ENCODE results near the gene NFKB1.
A peak's percentile ranks its signal among the peaks of the same experiment; 100 is the strongest.

Gene NFKB1

GRCh38 chr4:102500696-102501446, at the start of gene NFKB1:
TSS of gene NFKB1 (plus strand) at chr4:102501359. CDS start at chr4:102525519, 24,160 bp downstream.
- Histone ChIP-seq H3K4me2 (peak within 1 kb of the TSS; percentile 77 to 98 (median 90)), H3K4me1 (peaks cover 25 to 40% (median 32%) of the 10 kb centered on the region in 10 experiments), H4K20me1 (peaks cover 6 to 41% (median 32%) of the 10 kb centered on the region in 11 experiments; a peak in 17 of 22 replicates), H3K4me3 (peak within 1 kb of the TSS; percentile 75 to 97 (median 92)), H3K27me3 (no peaks in the 10 kb centered on the region), H3K27ac (peak within 1 kb of the TSS; percentile 97 to 100 (median 99)), H3K36me3 (no peaks in the 10 kb centered on the region), H3K9ac (peak within 1 kb of the TSS; percentile 96 to 100 (median 99)), H3K9me3 (replicated peaks in 1 of 11) (0 out of 22 replicates have a peak, but pooled peaks cover 0 to 4% (median 0%) of the 10 kb centered on the region in 11 experiments)
- 0 out of 22 replicates have a peak, but pooled peaks of 1 of the 11 experiments have one; percentile 16 for TF ChIP-seq Cebpa-rat (IDR thresholded peaks at IDR 0.05)

GRCh38 chr4:102452854-102453253, 48.3 kb upstream of the NFKB1 start:
- no peak overlapping the region for H3K9ac ChIP-seq
- H3K4me2 ChIP-seq, result peak overlapping the region in 2 of 11 experiments; percentile 80 to 85; a peak in 4 of 22 replicates
- peaks cover 0 to 10% (median 4%) of the 10 kb centered on the region in 11 experiments; a peak in 5 of 22 replicates for H3K9me3 ChIP-seq (replicated peaks in 1 of 11)
- peaks cover 11 to 31% (median 19%) of the 10 kb centered on the region in 10 experiments for H3K4me1 ChIP-seq
- no peak for TF ChIP-seq Cebpa-rat (IDR thresholded peaks at IDR 0.05)
- H3K27me3 ChIP-seq, result no peaks in the 10 kb centered on the region
- H3K4me3 ChIP-seq, result no peak overlapping the region
- H3K36me3 ChIP-seq, result no peaks in the 10 kb centered on the region
- H3K27ac ChIP-seq, result no peak overlapping the region
- no peaks in the 10 kb centered on the region for H4K20me1 ChIP-seq

- Histone ChIP-seq H4K20me1 (no peaks in the 10 kb centered on the region), H3K9me3 (replicated peaks in 1 of 11) (peaks cover 4 to 16% (median 7%) of the 10 kb centered on the region in 11 experiments; a peak in 12 of 22 replicates), H3K27ac (peak overlapping the region in 3 of 11 experiments; percentile 3 to 27 (median 6); a peak in 5 of 22 replicates), H3K27me3 (no peaks in the 10 kb centered on the region), H3K9ac (no peak overlapping the region), H3K4me3 (no peak overlapping the region), H3K4me1 (peaks cover 9 to 27% (median 17%) of the 10 kb centered on the region in 10 experiments), H3K36me3 (no peaks in the 10 kb centered on the region), H3K4me2 (peak overlapping the region; percentile 22 to 85 (median 59); a peak in 21 of 22 replicates)
- TF ChIP-seq Cebpa-rat (IDR thresholded peaks at IDR 0.05), result no peak
These were observed 47.3 kb upstream of the NFKB1 start for GRCh38 chr4:102453827-102454226.

- peak overlapping the region; percentile 22 to 85 (median 59); a peak in 19 of 22 replicates for H3K4me2 ChIP-seq
- H3K4me3 ChIP-seq, result no peak overlapping the region
- H3K9me3 ChIP-seq (replicated peaks in 1 of 11), result peaks cover 8 to 20% (median 12%) of the 10 kb centered on the region in 11 experiments; a peak in 19 of 22 replicates
- peaks cover 9 to 27% (median 17%) of the 10 kb centered on the region in 10 experiments for H3K4me1 ChIP-seq
- H3K27me3 ChIP-seq, result no peaks in the 10 kb centered on the region
- H3K9ac ChIP-seq, result no peak overlapping the region
- no peaks in the 10 kb centered on the region for H4K20me1 ChIP-seq
- peak overlapping the region in 3 of 11 experiments; percentile 3 to 27 (median 6); a peak in 3 of 22 replicates for H3K27ac ChIP-seq
- no peak for TF ChIP-seq Cebpa-rat (IDR thresholded peaks at IDR 0.05)
- H3K36me3 ChIP-seq, result no peaks in the 10 kb centered on the region
These were observed 46.9 kb upstream of the NFKB1 start for GRCh38 chr4:102454268-102454667.

GRCh38 chr4:102454981-102455685, 46.0 kb upstream of the NFKB1 start:
- Histone ChIP-seq H3K36me3 (no peaks in the 10 kb centered on the region), H3K9me3 (replicated peaks in 1 of 11) (peaks cover 17 to 29% (median 20%) of the 10 kb centered on the region in 11 experiments; a peak in 21 of 22 replicates), H3K9ac (no peak overlapping the region), H3K4me2 (peak overlapping the region in 5 of 11 experiments; percentile 59 to 85 (median 65); a peak in 8 of 22 replicates), H3K27me3 (no peaks in the 10 kb centered on the region), H3K4me3 (no peak overlapping the region), H3K4me1 (peaks cover 9 to 27% (median 17%) of the 10 kb centered on the region in 10 experiments), H4K20me1 (no peaks in the 10 kb centered on the region), H3K27ac (no peak overlapping the region)
- TF ChIP-seq Cebpa-rat (IDR thresholded peaks at IDR 0.05), result no peak

GRCh38 chr4:102455750-102456149, 45.4 kb upstream of the NFKB1 start:
- Histone ChIP-seq H3K36me3 (no peaks in the 10 kb centered on the region), H4K20me1 (no peaks in the 10 kb centered on the region), H3K9me3 (replicated peaks in 1 of 11) (peaks cover 23 to 35% (median 26%) of the 10 kb centered on the region in 11 experiments), H3K27ac (no peak overlapping the region), H3K4me2 (no peak overlapping the region), H3K4me1 (peaks cover 9 to 27% (median 17%) of the 10 kb centered on the region in 10 experiments), H3K9ac (no peak overlapping the region), H3K27me3 (no peaks in the 10 kb centered on the region), H3K4me3 (no peak overlapping the region)
- no peak for TF ChIP-seq Cebpa-rat (IDR thresholded peaks at IDR 0.05)

GRCh38 chr4:102466298-102466697, 34.9 kb upstream of the NFKB1 start:
- no peaks in the 10 kb centered on the region for H3K27me3 ChIP-seq
- no peaks in the 10 kb centered on the region for H4K20me1 ChIP-seq
- TF ChIP-seq Cebpa-rat (IDR thresholded peaks at IDR 0.05), result no peak
- peaks cover 6 to 32% (median 21%) of the 10 kb centered on the region in 10 experiments for H3K4me1 ChIP-seq
- H3K9me3 ChIP-seq (replicated peaks in 1 of 11), result peaks cover 11 to 43% (median 31%) of the 10 kb centered on the region in 11 experiments; a peak in 21 of 22 replicates
- H3K36me3 ChIP-seq, result peaks cover 0 to 11% (median 0%) of the 10 kb centered on the region in 11 experiments; a peak in 1 of 22 replicates
- peak overlapping the region in 2 of 11 experiments; percentile 23 to 33; a peak in 2 of 22 replicates for H3K4me2 ChIP-seq
- no peak overlapping the region for H3K27ac ChIP-seq
- no peak overlapping the region for H3K9ac ChIP-seq
- H3K4me3 ChIP-seq, result no peak overlapping the region

GRCh38 chr4:102469806-102470205, 31.4 kb upstream of the NFKB1 start:
- H3K4me2 ChIP-seq, result peak overlapping the region in 10 of 11 experiments; percentile 4 to 71 (median 62); a peak in 19 of 22 replicates
- H3K4me3 ChIP-seq, result peak overlapping the region in 2 of 10 experiments; percentile 12 to 20; a peak in 3 of 20 replicates
- no peak overlapping the region for H3K9ac ChIP-seq
- peaks cover 0 to 11% (median 0%) of the 10 kb centered on the region in 11 experiments; a peak in 1 of 22 replicates for H3K36me3 ChIP-seq
- TF ChIP-seq Cebpa-rat (IDR thresholded peaks at IDR 0.05), result no peak
- peak overlapping the region in 4 of 11 experiments; percentile 5 to 62 (median 28); a peak in 2 of 22 replicates for H3K27ac ChIP-seq
- H3K9me3 ChIP-seq (replicated peaks in 1 of 11), result peaks cover 3 to 58% (median 39%) of the 10 kb centered on the region in 11 experiments; a peak in 21 of 22 replicates
- no peaks in the 10 kb centered on the region for H3K27me3 ChIP-seq
- peaks cover 6 to 38% (median 24%) of the 10 kb centered on the region in 10 experiments for H3K4me1 ChIP-seq
- no peaks in the 10 kb centered on the region for H4K20me1 ChIP-seq

Data from BLaER1 treated with 17β-estradiol and CSF1 and Interleukin-3, amounts not matched to agents 10 nM and 100 nM (cell line).